Mucosa of gallbladder (tissue), 1 donor: Measurements from ENCODE around the gene FMO3. TPM values are rescaled to one million over a fixed set of nuclear protein-coding genes. Genes with fewer than 3 reads are reported as not detected.

Experiments
- DNase-seq: peaks from one replicate; pipeline ENCODE4 v3.0.0-alpha.2; 2020; ENCODE audit warnings: low spot score
- total RNA-seq: library from RNA; stranded (reverse); gene quantifications from one replicate; pipeline ENCODE4 v1.2.1, GENCODE V29; 2021
- donor health status: DM: no; HTN: no; CAD: no.

Gene FMO3
- total RNA-seq = 0.86 TPM

DNA sequence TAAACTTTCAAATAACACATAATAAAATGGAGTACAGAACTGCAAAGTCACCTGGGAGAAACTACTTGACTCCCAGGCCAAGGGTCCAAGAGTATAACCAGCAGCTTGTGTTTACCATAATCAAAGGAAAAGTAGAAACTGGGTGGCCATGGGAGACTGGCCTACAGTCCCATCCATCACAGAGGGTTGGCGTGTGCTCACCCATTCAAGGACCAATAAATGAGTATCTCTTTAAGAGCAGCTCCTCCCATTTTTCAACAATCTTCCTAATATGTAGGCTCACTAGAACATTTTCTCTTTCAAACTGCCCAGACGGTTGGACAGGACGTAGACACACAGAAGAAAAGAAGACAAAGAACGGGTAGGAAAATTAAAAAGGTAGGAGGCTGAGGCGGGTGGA is at the start of gene FMO3:
TSS of gene FMO3 (plus strand) at position 302 of the 400 bp plus-strand sequence. CDS start 1,754 bp downstream, outside the sequence.
- no peak for DNase-seq

DNA sequence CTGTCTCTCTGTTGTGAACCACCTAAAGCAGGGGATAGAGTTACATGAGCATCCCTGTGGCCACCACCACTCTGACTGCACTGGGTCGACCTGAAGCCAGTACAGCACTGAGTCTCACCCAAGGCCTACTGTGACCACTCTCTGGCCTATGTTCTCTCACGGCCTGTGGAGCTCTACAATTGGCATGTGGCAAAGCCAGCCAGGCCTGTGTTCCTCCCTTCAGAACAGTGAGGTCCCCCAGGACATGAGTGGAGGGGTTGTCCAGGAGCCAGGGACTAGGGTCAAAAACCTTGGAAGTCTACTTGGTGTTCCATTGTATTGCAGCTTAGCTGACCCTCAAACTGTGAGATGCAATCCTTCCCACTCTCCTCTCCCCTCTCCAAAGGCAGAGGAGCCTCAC is 42.7 kb upstream of the FMO3 start:
- DNase-seq = no peak

DNA sequence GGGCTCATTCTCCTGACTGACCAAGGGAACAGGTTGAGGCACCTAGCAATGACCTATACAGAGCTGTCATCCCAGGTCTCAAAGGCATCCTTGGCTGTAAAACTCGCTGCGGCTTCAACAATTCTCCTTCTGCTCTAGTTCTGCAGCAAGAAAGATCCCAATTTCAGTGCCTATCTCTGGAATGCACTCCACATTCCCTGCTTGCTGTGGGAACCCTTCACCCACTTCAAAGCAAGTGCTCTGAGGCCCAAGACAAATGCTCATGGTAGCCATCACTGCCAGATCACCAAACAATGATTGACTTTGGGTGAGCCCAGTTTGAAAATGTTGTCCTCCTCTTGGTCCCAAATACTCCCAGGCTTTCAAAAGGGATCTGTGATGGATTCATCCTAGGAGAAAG is 37.7 kb upstream of the FMO3 start:
- no peak for DNase-seq

DNA sequence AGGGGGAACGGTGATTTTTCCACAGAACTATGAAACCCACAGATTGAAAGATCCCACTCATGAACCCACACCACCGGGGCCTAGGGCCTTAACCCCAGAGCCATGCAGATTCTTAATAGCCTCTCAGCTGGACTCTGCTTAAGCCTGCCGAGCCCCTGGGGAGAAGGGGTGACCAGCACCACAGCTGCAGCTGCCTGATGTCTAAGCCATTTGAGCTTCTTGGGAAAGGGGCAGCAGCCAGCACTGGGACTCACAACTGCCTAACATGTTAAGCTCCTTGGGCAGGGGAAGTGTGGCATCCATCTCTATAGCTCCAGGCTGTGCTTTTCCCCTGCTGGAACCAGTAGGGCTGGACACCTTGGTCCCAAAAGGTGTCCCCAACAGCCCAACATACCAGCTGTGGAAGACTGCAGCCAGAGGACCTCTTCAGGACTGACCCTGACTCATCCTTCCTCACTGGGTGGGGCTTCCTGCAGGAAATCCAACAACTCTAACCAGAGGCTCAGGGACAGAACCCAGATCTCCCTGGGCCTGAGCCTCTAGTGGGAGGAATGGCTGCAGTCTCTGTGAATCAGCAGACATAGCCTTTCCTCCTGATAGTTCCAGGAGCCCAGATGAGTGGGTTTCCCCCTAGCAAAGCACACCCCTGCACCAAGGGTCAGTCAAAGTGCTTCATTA is 34.6 kb upstream of the FMO3 start:
- no peak for DNase-seq

DNA sequence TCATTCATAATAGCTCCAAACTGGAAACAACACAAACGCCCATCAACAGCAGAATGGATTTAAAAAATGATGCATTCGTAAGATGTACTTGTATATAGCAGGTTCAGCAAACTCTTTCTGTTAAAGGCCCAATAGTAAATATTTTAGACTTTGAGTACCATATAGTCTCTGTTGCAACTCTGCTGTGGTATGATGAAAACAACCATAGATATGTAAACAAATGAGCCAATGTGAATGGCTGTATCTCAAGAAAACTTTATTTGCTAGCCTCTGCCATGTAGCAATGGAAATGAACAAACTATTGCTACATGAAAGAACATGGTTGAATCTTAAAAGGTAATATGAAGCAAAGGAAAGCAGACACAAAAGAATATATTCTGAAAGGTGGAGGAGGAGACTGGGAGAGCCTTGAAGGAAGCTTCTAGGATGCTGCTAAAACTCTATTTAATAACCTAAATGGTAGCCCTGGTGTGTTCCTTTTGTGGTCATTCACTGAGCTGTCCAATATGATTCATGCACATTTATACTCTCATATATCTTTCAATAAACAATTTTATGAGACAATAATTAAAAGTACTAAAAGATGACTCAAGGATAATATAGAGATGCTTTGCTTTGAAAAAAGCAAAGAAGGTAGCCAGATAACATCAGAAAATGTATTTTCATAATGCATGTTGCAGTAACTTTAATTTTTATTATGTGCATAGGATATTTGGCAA is 29.1 kb upstream of the FMO3 start:
- DNase-seq = no peak

DNA sequence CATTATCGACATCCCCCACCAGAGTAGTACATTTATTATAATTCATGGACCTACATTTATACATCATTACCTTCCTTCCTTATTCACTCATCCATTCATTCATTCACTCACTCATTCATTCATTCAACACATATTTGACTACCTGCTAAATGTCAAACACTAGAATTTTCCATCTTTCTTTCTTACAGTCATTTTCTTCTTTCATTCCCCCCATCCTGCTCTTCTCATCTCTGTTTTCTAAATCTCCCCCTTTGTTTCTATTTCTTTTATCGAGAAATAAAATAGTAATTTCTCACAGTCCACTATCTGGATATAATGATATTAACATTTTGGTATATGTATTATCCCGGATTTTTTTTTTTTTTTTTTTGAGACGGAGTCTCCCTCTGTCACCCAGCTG is 27.8 kb upstream of the FMO3 start:
- no peak for DNase-seq

DNA sequence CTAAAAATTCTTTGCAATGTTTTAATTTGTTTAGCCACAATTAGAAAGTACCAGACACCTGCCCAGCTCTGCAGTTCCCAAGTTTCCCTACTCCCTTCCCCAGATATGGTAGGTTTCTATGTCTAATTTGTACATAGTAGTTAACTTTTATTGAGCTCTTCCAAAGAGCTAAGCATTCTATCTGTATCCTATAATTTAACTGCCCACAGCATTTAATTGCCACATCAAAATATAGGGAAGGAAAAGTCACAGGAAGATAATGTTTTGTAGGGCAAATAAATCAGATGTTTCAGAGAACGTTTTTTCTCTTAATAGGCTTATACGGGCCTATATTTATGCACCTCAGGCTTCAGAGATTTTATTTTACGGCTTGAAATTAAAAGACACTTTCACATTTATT is 15.7 kb upstream of the FMO3 start:
- DNase-seq = no peak

DNA sequence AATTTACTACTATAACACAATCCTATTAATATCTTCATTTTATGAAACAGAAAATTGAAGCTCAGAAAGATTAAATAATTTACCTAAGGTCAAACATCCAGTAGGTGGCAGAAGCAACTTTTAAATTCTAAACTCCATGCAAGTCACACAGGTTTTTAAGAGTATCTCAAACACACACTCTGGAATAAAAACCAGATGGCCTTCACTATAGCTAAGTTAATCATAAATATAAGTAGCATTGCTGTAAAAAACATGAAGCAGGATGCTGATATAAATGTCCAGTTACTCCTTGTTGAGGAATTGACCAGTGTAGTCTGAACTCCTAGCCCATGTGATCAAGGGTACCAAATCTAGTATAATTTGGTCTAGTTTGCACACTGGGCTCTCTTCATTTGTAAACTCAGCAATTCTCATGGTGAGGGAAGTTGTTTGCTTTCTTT is 9.4 kb upstream of the FMO3 start:
- no peak for DNase-seq

DNA sequence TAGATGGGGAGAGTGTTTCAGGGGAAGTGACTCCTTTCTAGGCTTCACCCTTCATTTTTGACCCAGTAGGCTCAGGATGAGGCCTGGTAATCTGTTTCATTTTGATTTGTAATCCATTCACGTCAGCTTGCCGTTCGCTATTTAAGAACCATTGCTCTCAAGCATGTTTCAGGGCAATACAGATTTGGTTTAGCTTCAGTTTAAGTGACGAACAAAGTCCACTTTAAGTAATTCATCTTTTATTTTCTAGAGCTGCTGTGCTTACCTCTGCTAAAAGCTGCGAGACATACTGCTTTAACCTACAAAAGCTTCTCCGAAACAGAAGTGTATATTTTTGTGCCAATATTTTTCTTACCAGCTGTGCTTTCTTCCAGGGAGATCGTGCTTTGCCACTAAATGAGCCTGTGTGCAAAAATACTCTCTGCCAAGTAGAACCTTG is 8.9 kb upstream of the FMO3 start:
- no peak for DNase-seq

DNA sequence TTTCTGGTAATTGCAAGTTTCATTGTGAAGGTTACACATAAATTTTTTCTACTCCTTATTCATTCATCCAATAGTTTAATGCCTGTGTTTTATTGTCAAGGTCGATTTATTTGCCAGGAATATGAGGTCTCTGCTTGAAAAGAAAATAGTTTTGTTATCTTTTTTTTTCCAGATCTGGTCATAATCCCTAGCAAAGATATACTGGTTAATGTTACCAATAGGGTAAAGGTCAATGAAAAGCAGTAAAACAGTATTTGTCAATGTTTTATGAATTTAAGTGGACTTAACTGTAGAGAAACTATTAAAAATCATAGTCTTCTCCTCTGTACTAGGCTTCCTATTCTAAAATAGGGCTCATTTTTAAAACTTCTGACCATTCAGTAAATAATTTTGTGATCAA is 8.1 kb upstream of the FMO3 start:
- no peak for DNase-seq

DNA sequence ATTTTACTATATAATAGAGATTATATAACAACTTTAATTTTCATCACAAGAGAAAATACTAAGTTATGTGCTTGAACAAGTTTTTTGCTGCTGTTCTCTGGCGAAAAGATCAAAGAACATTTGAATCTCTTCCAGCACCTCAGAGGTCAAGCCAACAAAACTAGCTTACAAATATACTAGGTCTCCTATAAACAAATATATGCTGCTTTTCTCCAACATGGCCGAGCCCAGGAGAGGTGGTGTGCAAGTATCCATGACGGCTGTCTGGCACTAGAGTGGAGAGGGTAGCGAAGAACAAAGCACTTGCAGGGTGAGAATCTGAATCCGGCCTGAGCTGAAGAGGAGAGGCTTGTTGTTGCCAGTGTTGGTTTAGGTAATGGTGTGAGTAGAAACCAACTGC is 7.5 kb upstream of the FMO3 start:
- no peak for DNase-seq

DNA sequence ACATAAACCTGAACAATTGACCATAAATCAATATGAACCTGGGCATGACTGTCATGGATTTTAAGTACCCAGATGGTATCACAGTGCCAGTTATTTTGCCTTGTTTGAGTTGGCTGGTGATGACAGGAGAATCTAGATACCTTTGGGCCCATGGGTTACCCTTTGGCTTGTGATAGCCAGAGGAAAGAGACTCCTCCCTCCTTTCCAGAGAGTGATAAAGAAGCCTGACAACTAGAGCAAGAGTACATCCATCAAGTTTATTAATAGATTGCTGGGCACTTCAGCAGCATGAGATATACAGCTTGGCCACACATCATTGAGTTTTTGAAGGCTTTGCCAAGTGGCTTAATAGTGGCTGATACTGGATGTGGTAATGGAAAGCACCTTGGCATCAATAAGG is 6.6 kb upstream of the FMO3 start:
- DNase-seq = no peak

DNA sequence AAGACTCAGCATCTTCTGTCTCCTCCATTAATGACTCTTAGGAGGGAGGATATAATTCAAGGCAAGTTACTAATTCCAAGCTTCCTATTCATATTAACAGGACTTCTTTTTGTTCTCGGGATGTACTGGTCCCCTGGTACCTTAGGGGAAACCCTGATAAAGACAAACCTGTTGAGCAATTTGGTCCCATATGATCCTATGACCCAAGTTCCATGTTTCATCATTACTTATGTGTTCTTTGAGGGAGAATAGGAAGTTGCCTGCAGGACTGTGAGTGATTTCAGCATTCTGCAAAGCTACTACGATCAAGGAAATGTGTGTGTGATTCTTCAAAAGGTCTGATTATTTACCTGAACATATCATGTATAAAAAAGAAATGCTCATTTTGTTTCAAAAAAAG is 5.8 kb upstream of the FMO3 start:
- DNase-seq = no peak

DNA sequence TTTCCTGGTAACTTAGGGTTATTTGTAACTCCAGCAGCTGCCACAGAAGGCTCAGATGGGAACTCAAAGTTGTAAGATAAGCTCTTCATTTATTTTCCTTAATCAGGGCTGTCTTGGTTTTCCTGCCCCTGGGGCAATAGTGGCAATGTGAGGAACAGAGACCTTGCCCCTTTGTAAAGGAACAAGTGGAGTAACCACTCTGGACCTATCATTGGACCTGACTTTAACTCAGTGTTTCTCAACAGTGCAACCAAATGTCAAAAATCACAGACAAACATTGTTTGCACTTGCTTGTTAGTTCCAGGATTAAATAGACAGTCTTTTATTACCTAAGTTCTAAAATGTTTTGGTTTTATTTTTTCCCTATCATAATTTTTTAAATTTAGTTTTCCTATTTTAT is 2.8 kb upstream of the FMO3 start:
- DNase-seq = no peak

DNA sequence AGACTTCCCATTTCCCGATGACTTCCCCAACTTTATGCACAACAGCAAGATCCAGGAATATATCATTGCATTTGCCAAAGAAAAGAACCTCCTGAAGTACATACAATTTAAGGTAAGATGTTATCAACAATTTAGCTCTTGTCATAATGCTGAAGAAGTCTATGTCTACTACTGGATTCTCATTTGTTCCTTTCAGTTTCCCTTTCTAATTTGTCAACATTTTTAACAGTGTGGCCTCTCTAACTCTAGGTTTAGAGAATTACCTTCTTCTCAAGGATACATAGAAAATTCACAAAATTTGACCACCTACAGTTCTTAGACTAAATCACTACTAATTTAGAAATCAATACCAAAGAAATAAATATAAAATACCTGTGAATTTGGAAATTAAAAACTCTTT is 13.2 kb downstream of the FMO3 start:
- DNase-seq = no peak

DNA sequence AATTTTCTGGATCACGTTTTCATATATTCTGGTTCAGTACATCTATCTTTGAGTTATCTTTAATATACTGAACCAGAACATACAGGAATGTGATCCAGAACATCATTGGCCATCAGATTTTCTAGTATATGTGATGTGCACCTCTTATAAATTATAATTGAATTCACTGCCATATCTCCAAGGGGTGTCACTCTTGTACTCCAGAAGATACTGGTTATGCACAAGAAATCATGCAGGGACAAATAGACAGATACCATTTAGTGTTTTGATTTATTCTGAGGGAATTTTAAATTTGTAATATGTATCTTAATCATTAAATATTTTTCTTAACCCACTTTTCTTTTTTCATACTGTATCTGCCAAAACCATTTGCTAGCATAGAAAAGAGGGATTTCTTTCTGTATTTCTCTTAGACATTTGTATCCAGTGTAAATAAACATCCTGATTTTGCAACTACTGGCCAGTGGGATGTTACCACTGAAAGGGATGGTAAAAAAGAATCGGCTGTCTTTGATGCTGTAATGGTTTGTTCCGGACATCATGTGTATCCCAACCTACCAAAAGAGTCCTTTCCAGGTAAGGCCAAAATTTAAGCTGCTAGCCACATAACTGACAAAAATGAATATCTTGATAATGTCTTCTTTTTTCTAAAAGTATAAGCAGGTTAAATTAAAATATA is 16.7 kb downstream of the FMO3 start:
- DNase-seq = no peak

DNA sequence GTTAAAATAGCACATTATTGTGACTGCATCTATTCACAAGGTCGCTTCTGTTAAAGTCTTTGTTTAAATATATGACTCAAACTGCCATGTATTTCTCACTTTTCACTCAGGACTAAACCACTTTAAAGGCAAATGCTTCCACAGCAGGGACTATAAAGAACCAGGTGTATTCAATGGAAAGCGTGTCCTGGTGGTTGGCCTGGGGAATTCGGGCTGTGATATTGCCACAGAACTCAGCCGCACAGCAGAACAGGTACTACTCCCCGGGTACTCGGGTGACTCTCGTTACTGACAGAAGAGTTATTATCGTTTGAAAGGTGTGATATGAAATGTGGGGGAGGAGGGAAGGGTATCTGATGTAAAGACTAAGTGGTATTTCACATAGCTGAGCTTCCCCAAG is 17.3 kb downstream of the FMO3 start:
- DNase-seq = no peak

DNA sequence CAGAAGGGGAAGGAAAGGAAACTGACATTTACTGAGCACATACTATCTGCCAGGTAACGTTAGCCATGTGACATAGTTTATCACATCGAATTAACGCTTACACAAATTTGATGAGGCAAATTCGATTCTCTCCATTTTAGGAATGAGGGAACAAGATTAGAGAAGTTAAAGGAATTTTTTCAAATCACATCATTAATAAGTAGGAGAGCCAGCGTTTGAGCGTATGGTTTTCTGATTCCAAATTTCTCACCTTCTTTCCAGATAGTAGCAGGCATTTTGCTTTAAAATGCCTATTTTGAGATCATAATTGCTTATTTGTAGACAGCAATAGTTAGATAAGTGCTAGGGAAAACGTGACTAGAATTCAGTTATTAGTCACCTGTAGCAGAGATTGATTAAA is 19.3 kb downstream of the FMO3 start:
- no peak for DNase-seq

DNA sequence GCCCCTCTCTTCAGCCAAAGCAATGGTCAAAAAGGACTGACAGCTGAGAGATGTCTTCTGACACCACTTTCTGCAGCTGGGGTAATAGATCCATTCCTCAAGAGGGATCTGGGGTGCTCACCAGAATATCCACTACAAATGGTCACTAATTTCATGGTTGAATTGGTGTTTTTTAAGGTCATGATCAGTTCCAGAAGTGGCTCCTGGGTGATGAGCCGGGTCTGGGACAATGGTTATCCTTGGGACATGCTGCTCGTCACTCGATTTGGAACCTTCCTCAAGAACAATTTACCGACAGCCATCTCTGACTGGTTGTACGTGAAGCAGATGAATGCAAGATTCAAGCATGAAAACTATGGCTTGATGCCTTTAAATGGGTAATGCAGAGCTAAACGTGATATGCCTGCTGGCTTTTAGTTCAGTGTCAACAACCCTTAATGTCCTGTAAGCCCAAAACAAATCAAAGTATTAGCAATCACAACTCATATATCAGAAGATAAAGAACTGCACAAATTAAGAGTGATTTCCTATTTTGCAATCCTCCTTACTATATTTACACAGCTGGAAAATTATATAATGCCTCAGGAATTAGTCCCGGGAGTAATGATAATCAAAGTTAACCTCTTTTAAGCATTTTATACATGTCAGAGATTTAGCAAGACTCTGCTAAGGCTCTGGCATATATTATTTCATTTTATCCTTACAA is 20.1 kb downstream of the FMO3 start:
- DNase-seq = no peak

DNA sequence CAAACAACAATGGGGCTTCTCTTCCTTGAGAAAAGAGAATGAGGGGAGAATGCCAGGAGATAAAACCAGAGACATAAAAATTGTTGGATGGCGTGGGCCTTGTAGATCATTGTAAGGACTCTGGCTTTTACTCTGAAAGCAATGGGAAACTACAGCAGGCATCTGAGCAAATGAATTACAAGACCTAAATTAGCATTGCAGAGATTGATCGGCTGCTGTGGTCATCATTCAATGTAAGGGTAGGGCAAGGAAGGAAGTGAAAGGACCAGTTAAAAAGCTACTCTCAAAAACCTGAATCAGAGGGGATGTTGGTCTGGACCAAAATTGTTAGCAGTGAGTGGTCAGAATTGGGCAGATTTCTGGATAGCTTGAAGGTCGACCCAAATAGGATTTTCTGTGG is 21.4 kb downstream of the FMO3 start:
- DNase-seq = no peak

DNA sequence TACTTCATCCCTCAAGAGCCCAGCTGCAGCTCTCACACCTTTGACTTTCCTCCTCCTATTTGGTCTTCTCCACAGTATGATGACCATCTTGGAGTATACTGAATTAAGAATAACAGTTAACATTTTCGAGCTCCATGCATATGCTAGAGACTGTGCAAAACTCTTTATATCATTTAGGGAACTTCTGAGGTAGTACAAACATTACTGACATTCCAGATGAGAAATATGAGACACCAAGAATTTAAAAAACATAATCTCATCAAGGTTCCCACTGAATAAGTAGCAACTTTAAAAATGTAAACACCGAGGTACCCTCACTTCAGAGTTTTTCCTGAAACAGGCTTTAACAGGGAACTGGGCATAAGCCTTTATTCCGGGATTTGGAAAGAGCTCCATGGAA is 22.7 kb downstream of the FMO3 start:
- no peak for DNase-seq

DNA sequence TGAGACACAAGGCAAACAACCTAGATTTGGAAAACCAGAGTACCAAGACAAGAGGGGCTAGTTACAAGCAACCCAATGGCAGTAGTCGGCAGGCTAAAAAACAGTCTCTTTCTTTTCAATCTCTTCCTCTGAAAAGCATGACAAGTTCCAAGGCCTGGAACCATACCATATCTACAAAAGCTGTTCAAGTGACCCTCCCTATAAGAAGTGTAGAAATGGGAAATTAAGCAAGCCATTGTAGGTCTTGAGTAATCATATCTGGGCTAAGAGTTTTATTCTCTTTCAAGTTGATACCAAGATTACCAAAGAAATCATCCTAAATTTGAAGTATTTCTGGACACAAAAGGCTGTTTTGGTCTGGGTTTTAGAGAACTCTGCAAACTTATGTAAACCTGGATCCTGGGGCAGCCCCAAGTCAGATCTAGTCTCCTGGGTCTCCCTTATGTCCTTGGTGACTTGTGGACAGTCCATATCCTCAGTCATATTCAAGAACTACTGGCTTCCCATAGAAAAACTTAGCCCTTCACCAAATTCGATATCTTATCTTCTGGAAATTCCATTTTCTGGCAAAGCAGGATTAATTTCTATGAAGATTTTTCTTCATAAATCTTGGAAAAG is 24.7 kb downstream of the FMO3 start:
- DNase-seq = no peak
